ENCODE data around the gene MEIS2. TPM values are rescaled to one million over a fixed set of nuclear protein-coding genes. Genes with fewer than 3 reads are reported as not detected.

Gene MEIS2
- total RNA-seq, 1 donor: 73.0 TPM

- no peak for DNase-seq (ENCODE audit: low read depth)
- no peak overlapping the region for H3K4me3 ChIP-seq (ENCODE audit: low read depth, low read length)
- no peak for TF ChIP-seq CTCF (IDR thresholded peaks at IDR 0.05; ENCODE audit: insufficient read depth, low read depth, low read length)
Observed at GRCh38 chr15:36903922-36904556, 196.3 kb downstream of the MEIS2 start.

GRCh38 chr15:36903195-36903594, 197.2 kb downstream of the MEIS2 start:
- no peak for TF ChIP-seq CTCF (IDR thresholded peaks at IDR 0.05; ENCODE audit: insufficient read depth, low read depth, low read length)
- no peak overlapping the region for H3K4me3 ChIP-seq (ENCODE audit: low read depth, low read length)
- no peak for DNase-seq (ENCODE audit: low read depth)

- no peak overlapping the region for H3K4me3 ChIP-seq (ENCODE audit: low read depth, low read length)
- TF ChIP-seq CTCF (IDR thresholded peaks at IDR 0.05; ENCODE audit: insufficient read depth, low read depth, low read length): no peak
- no peak for DNase-seq (ENCODE audit: low read depth)
Observed at GRCh38 chr15:36901012-36901411, 199.3 kb downstream of the MEIS2 start.

GRCh38 chr15:36899696-36900095, 200.7 kb downstream of the MEIS2 start:
- H3K4me3 ChIP-seq (ENCODE audit: low read depth, low read length): no peak overlapping the region
- TF ChIP-seq CTCF (IDR thresholded peaks at IDR 0.05; ENCODE audit: insufficient read depth, low read depth, low read length): no peak
- no peak for DNase-seq (ENCODE audit: low read depth)

- TF ChIP-seq CTCF (IDR thresholded peaks at IDR 0.05; ENCODE audit: insufficient read depth, low read depth, low read length): no peak
- H3K4me3 ChIP-seq (ENCODE audit: low read depth, low read length): no peak overlapping the region
- no peak for DNase-seq (ENCODE audit: low read depth)
Observed at GRCh38 chr15:36898536-36899126, 201.7 kb downstream of the MEIS2 start.

GRCh38 chr15:36897834-36898233, 202.5 kb downstream of the MEIS2 start:
- no peak for TF ChIP-seq CTCF (IDR thresholded peaks at IDR 0.05; ENCODE audit: insufficient read depth, low read depth, low read length)
- no peak overlapping the region for H3K4me3 ChIP-seq (ENCODE audit: low read depth, low read length)
- DNase-seq (ENCODE audit: low read depth): no peak

- TF ChIP-seq CTCF (IDR thresholded peaks at IDR 0.05; ENCODE audit: insufficient read depth, low read depth, low read length): no peak
- DNase-seq (ENCODE audit: low read depth): peak; percentile 80
- no peak overlapping the region for H3K4me3 ChIP-seq (ENCODE audit: low read depth, low read length)
Observed at GRCh38 chr15:36896949-36897348, 203.4 kb downstream of the MEIS2 start.

Data from fibroblast of villous mesenchyme (primary cell).